ENCODE results near the gene EMC7. TPM values are rescaled to one million over a fixed set of nuclear protein-coding genes. Genes with fewer than 3 reads are reported as not detected.

Gene EMC7
- total and polyA plus RNA-seq, 9 of the 15 experiments (the other 6 are each of a cell fraction or from before 2014, with no cell fraction given) = 25.8 to 92.8 (median 49.7) TPM

DNA sequence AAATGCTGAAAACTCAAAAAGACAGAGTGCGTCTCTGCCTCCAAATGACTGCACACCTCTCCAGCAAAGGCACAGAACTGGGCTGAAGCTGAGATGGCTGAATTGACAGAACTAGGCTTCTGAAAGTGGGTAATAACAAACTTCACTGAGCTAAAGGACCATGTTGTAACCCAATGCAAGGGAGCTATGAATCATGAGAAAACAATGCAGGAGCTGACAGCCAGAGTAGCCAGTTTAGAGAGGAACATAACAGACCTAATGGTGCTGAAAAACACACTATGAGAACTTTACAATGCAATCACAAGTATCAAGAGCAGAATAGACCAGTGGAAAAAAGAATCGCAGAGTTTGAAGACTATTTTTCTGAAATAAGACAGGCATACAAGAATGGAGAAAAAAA is 52.5 kb downstream of the EMC7 start (continued):
- TF ChIP-seq CHD4 (IDR thresholded peaks at IDR 0.05; ENCODE audit: insufficient read depth, insufficient replicate concordance, low read depth, low read length, poor library complexity, severe bottlenecking) (no peak), LARP7 (IDR thresholded peaks at IDR 0.05) (no peak), SUPT5H (IDR thresholded peaks at IDR 0.05) (no peak), ZFX (CRISPR knock-in tag; IDR thresholded peaks at IDR 0.05) (no peak)

GRCh38 chr15:34047893-34048775 is 53.5 kb downstream of the EMC7 start:
- Histone ChIP-seq H3K9me3 (replicated peaks; ENCODE audit: control insufficient read depth, insufficient read depth, low read depth, low read length) (no peaks in the 10 kb centered on the region), H3K4me1 (replicated peaks in 1 of 2; ENCODE audit: control insufficient read depth in 2 of 2, insufficient read depth in 2 of 2, low read length in 2 of 2) (peaks cover 5 to 8% of the 10 kb centered on the region in 2 experiments; a peak in 4 of 5 replicates), H2AFZ (ENCODE audit: low read depth, low read length) (no peak overlapping the region), H3K4me3 (no peak overlapping the region), H3K27me3 (ENCODE audit: control insufficient read depth in 2 of 2, insufficient read depth in 2 of 2, low read length in 2 of 2) (peaks cover 5% of the 10 kb centered on the region in 2 experiments; a peak in 3 of 5 replicates), H3K79me2 (ENCODE audit: control insufficient read depth, insufficient read depth, low read length) (no peaks in the 10 kb centered on the region), H3K9ac (ENCODE audit: insufficient read depth in 1 of 2, low read depth in 2 of 2, low read length in 2 of 2) (no peak overlapping the region), H4K20me1 (replicated peaks; ENCODE audit: control insufficient read depth, insufficient read depth, low read length) (peaks cover 7% of the 10 kb centered on the region), H3K9me1 (ENCODE audit: control insufficient read depth, insufficient read depth, low read length) (no peaks in the 10 kb centered on the region), H3K4me2 (ENCODE audit: insufficient read depth, low read length) (no peak overlapping the region), H3K36me3 (ENCODE audit: control insufficient read depth, insufficient read depth, low read length) (no peaks in the 10 kb centered on the region), H3K27ac (ENCODE audit: extremely low read depth, low read depth, low read length) (no peak overlapping the region)
- in situ Hi-C loops (cut with MboI) (loop anchor here (5.0 kb wide), 1 partner anchor 169 kb away; no protein-coding TSS in a partner anchor), intact Hi-C loops (cut with micrococcal nuclease) (no loop called here)
- DNase-seq (ENCODE audit: extremely low read depth in 1 of 4, low spot score in 3 of 4) (no peak), ATAC-seq (no peak), FAIRE-seq (no peak)
- CTCF ChIA-PET (ENCODE audit: low intra/inter-chr PET ratio) = no interaction called here
- WGBS (ENCODE audit: insufficient coverage, low coverage, missing lambda C conversion rate) = 26% methylated on average over 10 of the region's 10 CpGs
- BruUV-seq (replicated peaks) = no TSS peak
- POLR2A ChIA-PET = interaction anchor here (0.6 to 1.3 kb wide), 9 partner anchors 8 to 423 kb away, joined by 3 to 5 read pairs (median 3); partner anchors contain the start of genes EMC7, KATNBL1, LPCAT4 and PGBD4
- TF ChIP-seq SETDB1 (IDR thresholded peaks at IDR 0.05; ENCODE audit: low read length) = no peak
- TF ChIP-seq KDM1A (IDR thresholded peaks at IDR 0.05) = no peak
- TF ChIP-seq CHD1 (IDR thresholded peaks at IDR 0.05; ENCODE audit: low read length) = no peak
- TF ChIP-seq, protein P1, sequence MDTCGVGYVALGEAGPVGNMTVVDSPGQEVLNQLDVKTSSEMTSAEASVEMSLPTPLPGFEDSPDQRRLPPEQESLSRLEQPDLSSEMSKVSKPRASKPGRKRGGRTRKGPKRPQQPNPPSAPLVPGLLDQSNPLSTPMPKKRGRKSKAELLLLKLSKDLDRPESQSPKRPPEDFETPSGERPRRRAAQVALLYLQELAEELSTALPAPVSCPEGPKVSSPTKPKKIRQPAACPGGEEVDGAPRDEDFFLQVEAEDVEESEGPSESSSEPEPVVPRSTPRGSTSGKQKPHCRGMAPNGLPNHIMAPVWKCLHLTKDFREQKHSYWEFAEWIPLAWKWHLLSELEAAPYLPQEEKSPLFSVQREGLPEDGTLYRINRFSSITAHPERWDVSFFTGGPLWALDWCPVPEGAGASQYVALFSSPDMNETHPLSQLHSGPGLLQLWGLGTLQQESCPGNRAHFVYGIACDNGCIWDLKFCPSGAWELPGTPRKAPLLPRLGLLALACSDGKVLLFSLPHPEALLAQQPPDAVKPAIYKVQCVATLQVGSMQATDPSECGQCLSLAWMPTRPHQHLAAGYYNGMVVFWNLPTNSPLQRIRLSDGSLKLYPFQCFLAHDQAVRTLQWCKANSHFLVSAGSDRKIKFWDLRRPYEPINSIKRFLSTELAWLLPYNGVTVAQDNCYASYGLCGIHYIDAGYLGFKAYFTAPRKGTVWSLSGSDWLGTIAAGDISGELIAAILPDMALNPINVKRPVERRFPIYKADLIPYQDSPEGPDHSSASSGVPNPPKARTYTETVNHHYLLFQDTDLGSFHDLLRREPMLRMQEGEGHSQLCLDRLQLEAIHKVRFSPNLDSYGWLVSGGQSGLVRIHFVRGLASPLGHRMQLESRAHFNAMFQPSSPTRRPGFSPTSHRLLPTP (IDR thresholded peaks at IDR 0.05; ENCODE audit: borderline replicate concordance, extremely low read depth, insufficient read length) = no peak
- TF ChIP-seq ZNF512 (tag; IDR thresholded peaks at IDR 0.05) = no peak
- no peak for TF ChIP-seq HOMEZ (CRISPR knock-in tag; IDR thresholded peaks at IDR 0.05)
- 0 out of 2 replicates have a peak, but pooled peaks have one; percentile 2 for TF ChIP-seq FOXJ3 (CRISPR knock-in tag; IDR thresholded peaks at IDR 0.05)
- TF ChIP-seq, protein P2, sequence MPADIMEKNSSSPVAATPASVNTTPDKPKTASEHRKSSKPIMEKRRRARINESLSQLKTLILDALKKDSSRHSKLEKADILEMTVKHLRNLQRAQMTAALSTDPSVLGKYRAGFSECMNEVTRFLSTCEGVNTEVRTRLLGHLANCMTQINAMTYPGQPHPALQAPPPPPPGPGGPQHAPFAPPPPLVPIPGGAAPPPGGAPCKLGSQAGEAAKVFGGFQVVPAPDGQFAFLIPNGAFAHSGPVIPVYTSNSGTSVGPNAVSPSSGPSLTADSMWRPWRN (IDR thresholded peaks at IDR 0.05; ENCODE audit: low read depth) = no peak
- no peak for TF ChIP-seq TAL1 (IDR thresholded peaks at IDR 0.05)

Measured in K562 (cell line).